IMR-90 (cell line): ENCODE results near the gene TMEM127. TPM values are rescaled to one million over a fixed set of nuclear protein-coding genes. Genes with fewer than 3 reads are reported as not detected.

Experiments
- ATAC-seq: fragments of 200-7000 bp; cut with Tn5 transposase; 2 replicates; pipeline ENCODE4 v1.9.1; 2020; ENCODE audit warnings: low read depth, mild to moderate bottlenecking, moderate library complexity
- BruUV-seq: library from RNA; stranded (reverse); fragments of 400-500 nt; replicated peaks from 2 replicates; lab custom pipeline; 2021; lab: Mats Ljungman, UMichigan
- CTCF ChIA-PET: fragments of 300-600 bp; formaldehyde crosslinking; extraction: SDS; loops from one replicate; lab custom pipeline; 2021; ENCODE audit warnings: antibody characterized with exemption; lab: Yijun Ruan, JAX
- POLR2A ChIA-PET: fragments of 300-600 bp; sonication (Branson Sonifier 250); formaldehyde crosslinking; loops from one replicate; lab custom pipeline; 2022; ENCODE audit warnings: antibody characterized with exemption; ENCODE audit not compliant: unreplicated experiment; lab: Charles Lee
- DNase-seq: peaks from one replicate; pipeline ENCODE4 v3.0.0; 2013
- H2AFZ ChIP-seq: replicated peaks from 2 replicates; pipeline ENCODE3; 2013; ENCODE audit warnings: low read length, mild to moderate bottlenecking; ENCODE audit not compliant: poor library complexity
- H2AK5ac ChIP-seq: 2 replicates; pipeline ENCODE4 v1.6.1; 2013; ENCODE audit warnings: low read depth, low read length, inconsistent platforms
- H2AK9ac ChIP-seq: replicated peaks from 2 replicates; pipeline ENCODE3; 2013; ENCODE audit warnings: mild to moderate bottlenecking, low read depth, low read length, moderate library complexity; ENCODE audit not compliant: poor library complexity
- H2BK120ac ChIP-seq: 2 replicates; pipeline ENCODE4 v1.6.1; 2013; ENCODE audit warnings: low read depth, low read length, inconsistent platforms
- H2BK15ac ChIP-seq: 3 replicates; pipeline ENCODE4 v1.6.1; 2013; ENCODE audit warnings: low read depth, low read length, inconsistent platforms
- H2BK20ac ChIP-seq: 2 replicates; pipeline ENCODE4 v1.6.1; 2013; ENCODE audit warnings: low read depth, mild to moderate bottlenecking, inconsistent platforms, low read length, moderate library complexity
- H2BK5ac ChIP-seq: 2 replicates; pipeline ENCODE4 v1.6.1; 2013; ENCODE audit warnings: mild to moderate bottlenecking, low read depth, low read length, inconsistent platforms; ENCODE audit not compliant: poor library complexity, severe bottlenecking
- H3K14ac ChIP-seq: replicated peaks from 2 replicates; pipeline ENCODE4 v1.6.1; 2013; ENCODE audit warnings: low read depth, low read length, inconsistent platforms
- H3K18ac ChIP-seq: 2 replicates; pipeline ENCODE4 v1.6.1; 2013; ENCODE audit warnings: low read depth, low read length, control low read depth
- H3K23ac ChIP-seq: 2 replicates; pipeline ENCODE4 v1.6.1; 2013; ENCODE audit warnings: low read depth, low read length, inconsistent platforms
- H3K27ac ChIP-seq: 2 replicates; pipeline ENCODE4 v1.5.1; 2013; ENCODE audit warnings: mild to moderate bottlenecking, control low read depth, low read length; ENCODE audit not compliant: insufficient read depth
- H3K27me3 ChIP-seq: 2 replicates; pipeline ENCODE4 v1.6.1; 2013; ENCODE audit warnings: low read length; ENCODE audit not compliant: control insufficient read depth, insufficient read depth
- H3K36me3 ChIP-seq: 2 replicates; pipeline ENCODE4 v1.6.1; 2013; ENCODE audit warnings: low read length, mixed read lengths; ENCODE audit not compliant: control insufficient read depth, insufficient read depth
- H3K4ac ChIP-seq: 2 replicates; pipeline ENCODE4 v1.6.1; 2013; ENCODE audit warnings: low read depth, low read length, inconsistent platforms
- H3K4me1 ChIP-seq: 2 replicates; pipeline ENCODE4 v1.6.1; 2013; ENCODE audit warnings: low read length, mixed read lengths; ENCODE audit not compliant: control insufficient read depth, insufficient read depth
- H3K4me2 ChIP-seq: 2 replicates; pipeline ENCODE4 v1.6.1; 2013; ENCODE audit warnings: low read depth, mild to moderate bottlenecking, control low read depth, low read length, moderate library complexity
- H3K4me3 ChIP-seq: 2 replicates; pipeline ENCODE4 v1.5.1; 2013; ENCODE audit warnings: low read depth, mild to moderate bottlenecking, control low read depth, low read length, moderate library complexity; ENCODE audit not compliant: insufficient read depth
- H3K56ac ChIP-seq: 2 replicates; pipeline ENCODE4 v1.6.1; 2013; ENCODE audit warnings: low read length, inconsistent platforms; ENCODE audit not compliant: insufficient read depth; ENCODE audit errors: extremely low read depth
- H3K79me1 ChIP-seq, 2 experiments: 2 replicates each; pipeline ENCODE4 v1.6.1; 2013; ENCODE audit warnings: low read length in 2 of 2, inconsistent platforms in 1 of 2, low read depth in 1 of 2
- H3K9ac ChIP-seq: 2 replicates; pipeline ENCODE4 v1.6.1; 2013; ENCODE audit warnings: low read depth, low read length, control low read depth
- H3K9me1 ChIP-seq: 2 replicates; pipeline ENCODE4 v1.6.1; 2013; ENCODE audit warnings: low read length, inconsistent platforms; ENCODE audit not compliant: insufficient read depth
- H3K9me3 ChIP-seq: 2 replicates; pipeline ENCODE4 v1.6.1; 2013; ENCODE audit warnings: low read length; ENCODE audit not compliant: control insufficient read depth, insufficient read depth
- H4K20me1 ChIP-seq: 2 replicates; pipeline ENCODE4 v1.6.1; 2013; ENCODE audit warnings: low read length, inconsistent platforms; ENCODE audit not compliant: insufficient read depth
- H4K5ac ChIP-seq: 2 replicates; pipeline ENCODE4 v1.6.1; 2013; ENCODE audit warnings: mild to moderate bottlenecking, low read depth, low read length, control low read depth
- H4K8ac ChIP-seq, 2 experiments: 2 replicates each; pipeline ENCODE4 v1.6.1; 2013; ENCODE audit warnings: low read depth in 2 of 2, low read length in 2 of 2, control low read depth in 1 of 2, inconsistent platforms in 1 of 2
- H4K91ac ChIP-seq: 2 replicates; pipeline ENCODE4 v1.6.1; 2013; ENCODE audit warnings: low read depth, low read length, inconsistent platforms; ENCODE audit not compliant: insufficient read depth
- CTCF ChIP-seq: conservative IDR thresholded peaks from 2 replicates; pipeline ENCODE4 v1.5.1; 2012; ENCODE audit warnings: mild to moderate bottlenecking, low read depth, low read length, improper control_type of control experiment
- ELK1 ChIP-seq: fragments of 150-350 bp; IDR thresholded peaks from 2 replicates; pipeline ENCODE4 v1.6.1; 2016; ENCODE audit warnings: low read depth, mild to moderate bottlenecking, low read length, moderate library complexity, borderline replicate concordance
- FOS ChIP-seq: fragments of 150-350 bp; IDR thresholded peaks from 2 replicates; pipeline ENCODE4 v1.6.1; 2016; ENCODE audit warnings: low read depth, low read length
- NFE2L2 ChIP-seq: fragments of 150-350 bp; IDR thresholded peaks from 2 replicates; pipeline ENCODE4 v1.6.1; 2016; ENCODE audit warnings: low read depth, mild to moderate bottlenecking, low read length
- RAD21 ChIP-seq: IDR thresholded peaks from 2 replicates; pipeline ENCODE4 v1.6.1; 2012; ENCODE audit warnings: low read length, improper control_type of control experiment
- SMC3 ChIP-seq: fragments of 150-350 bp; IDR thresholded peaks from 2 replicates; pipeline ENCODE4 v1.6.1; 2016; ENCODE audit warnings: low read depth, mild to moderate bottlenecking, antibody characterized with exemption, low read length, moderate library complexity
- USF2 ChIP-seq: fragments of 150-350 bp; IDR thresholded peaks from 2 replicates; pipeline ENCODE4 v1.6.1; 2017; ENCODE audit warnings: mild to moderate bottlenecking, antibody characterized with exemption, low read length, low read depth
- WGBS, 2 experiments: methylation state at CpG; one replicate each; pipeline versions ENCODE4 v1.1.5 to v1.1.7; 2013; ENCODE audit warnings: missing lambda C conversion rate in 2 of 2; ENCODE audit not compliant: insufficient read length in 1 of 2; ENCODE audit errors: extremely low coverage in 2 of 2; 5-methylcytosine and 5-hydroxymethylcytosine counted together
- dilution Hi-C: fragments of 300-500 bp; cut with HindIII; formaldehyde crosslinking; loops from one replicate; pipeline ENCODE4 v1.14.3; 2018; ENCODE audit warnings: low sequenced_read_pairs; ENCODE audit not compliant: unreplicated experiment
- in situ Hi-C: fragments of 300-500 bp; cut with MboI; formaldehyde crosslinking; loops from 3 replicates; pipeline ENCODE4 v1.14.3; 2019; ENCODE audit warnings: low sequenced_read_pairs, inconsistent platforms, mixed read lengths
- intact Hi-C: fragments of 100-400 bp; cut with micrococcal nuclease; formaldehyde crosslinking; loops from 2 replicates; pipeline ENCODE4 v1.10.0; 2022
- polyA plus RNA-seq, 3 experiments: library from polyadenylated mRNA; depleted of rRNA; stranded (reverse); fragments of >200 nt; gene quantifications; 2 replicates each; pipeline ENCODE4 v1.2.3, GENCODE V29; 2012; ENCODE audit warnings: low replicate concordance in 1 of 3
- total RNA-seq: library from RNA; depleted of rRNA; stranded (reverse); fragments of >200 nt; gene quantifications from 2 replicates; pipeline ENCODE4 v1.2.3, GENCODE V29; 2012

TMEM127 gene
- total and polyA plus RNA-seq, 2 of the 4 experiments (the other 2 are of a cell fraction) = 35.7 to 47.6 TPM

GRCh38 chr2:96267159-96267971 is 1.6 kb upstream of the TMEM127 start:
- in situ Hi-C loops (loop anchor here (10.0 to 25.0 kb wide), 2 partner anchors 133 to 255 kb away; partner anchors contain the start of gene ASTL), dilution Hi-C loops (no loop called here), intact Hi-C loops (loop anchor here (2.0 to 5.0 kb wide), 2 partner anchors 241 to 275 kb away; partner anchors contain the start of gene ANKRD36C)
- H3K4me1 ChIP-seq = peaks cover 5% of the 10 kb centered on the region
- H2AK5ac ChIP-seq = no peak overlapping the region
- H3K18ac ChIP-seq = no peak overlapping the region
- no peak for TF ChIP-seq NFE2L2
- TF ChIP-seq CTCF = peak; percentile 50
- peak; percentile 40 for TF ChIP-seq SMC3
- TF ChIP-seq RAD21 = peak; percentile 63
- TF ChIP-seq FOS = no peak
- no peak for TF ChIP-seq USF2
- no peak for TF ChIP-seq ELK1
- no peak overlapping the region for H3K14ac ChIP-seq
- H4K20me1 ChIP-seq = peaks cover 36% of the 10 kb centered on the region
- no peak overlapping the region for H4K91ac ChIP-seq
- no peak overlapping the region for H2AFZ ChIP-seq
- peaks cover 26 to 59% of the 10 kb centered on the region in 2 experiments for H3K79me1 ChIP-seq
- no peaks in the 10 kb centered on the region for H3K27me3 ChIP-seq
- 90% methylated on average over 2 of the region's 12 CpGs; no CpG with 5 or more reads in 1 of the 2 experiments for WGBS, 2 experiments
- peak overlapping the region; percentile 11; the same call in 1 of the 2 replicates for H3K4me2 ChIP-seq
- no peak overlapping the region for H2BK120ac ChIP-seq
- H3K56ac ChIP-seq = no peak overlapping the region
- CTCF ChIA-PET = interaction anchor here (0.6 to 1.1 kb wide), 7 partner anchors 9 to 245 kb away, joined by 3 to 6 read pairs (median 3); no protein-coding TSS in a partner anchor
- BruUV-seq = no TSS peak
- ATAC-seq (no peak), DNase-seq (peak; percentile 37)
- peak overlapping the region; percentile 33 for H2AK9ac ChIP-seq
- H3K36me3 ChIP-seq = peaks cover 29% of the 10 kb centered on the region
- H3K9ac ChIP-seq = peak overlapping the region; percentile 89; the same call in 1 of the 2 replicates
- H3K4me3 ChIP-seq = no peak overlapping the region
- no peak overlapping the region for H2BK15ac ChIP-seq
- peaks cover 14% of the 10 kb centered on the region for H3K9me1 ChIP-seq
- no peak overlapping the region for H3K4ac ChIP-seq
- H3K27ac ChIP-seq = no peak overlapping the region
- POLR2A ChIA-PET = interaction anchor here (0.8 kb wide), 1 partner anchor 8 kb away, joined by 4 read pairs; no protein-coding TSS in a partner anchor
- no peaks in the 10 kb centered on the region for H3K9me3 ChIP-seq
- H2BK5ac ChIP-seq = no peak overlapping the region
- no peak overlapping the region for H4K8ac ChIP-seq
- no peak overlapping the region for H4K5ac ChIP-seq
- H2BK20ac ChIP-seq = no peak overlapping the region
- H3K23ac ChIP-seq = no peak overlapping the region
